Cerebellar cortex (tissue), 1 donor: ENCODE data around the gene IFNLR1.
"Not testable (repeated sequence)": the region's sequence is repeated elsewhere in the genome, so short reads cannot be mapped to it uniquely, and the experiment has no call there.

ENCODE experiments used
- DNase-seq: peaks from one replicate; pipeline ENCODE4 v3.0.0-alpha.2; 2015; ENCODE audit warnings: low spot score

IFNLR1 gene

DNA sequence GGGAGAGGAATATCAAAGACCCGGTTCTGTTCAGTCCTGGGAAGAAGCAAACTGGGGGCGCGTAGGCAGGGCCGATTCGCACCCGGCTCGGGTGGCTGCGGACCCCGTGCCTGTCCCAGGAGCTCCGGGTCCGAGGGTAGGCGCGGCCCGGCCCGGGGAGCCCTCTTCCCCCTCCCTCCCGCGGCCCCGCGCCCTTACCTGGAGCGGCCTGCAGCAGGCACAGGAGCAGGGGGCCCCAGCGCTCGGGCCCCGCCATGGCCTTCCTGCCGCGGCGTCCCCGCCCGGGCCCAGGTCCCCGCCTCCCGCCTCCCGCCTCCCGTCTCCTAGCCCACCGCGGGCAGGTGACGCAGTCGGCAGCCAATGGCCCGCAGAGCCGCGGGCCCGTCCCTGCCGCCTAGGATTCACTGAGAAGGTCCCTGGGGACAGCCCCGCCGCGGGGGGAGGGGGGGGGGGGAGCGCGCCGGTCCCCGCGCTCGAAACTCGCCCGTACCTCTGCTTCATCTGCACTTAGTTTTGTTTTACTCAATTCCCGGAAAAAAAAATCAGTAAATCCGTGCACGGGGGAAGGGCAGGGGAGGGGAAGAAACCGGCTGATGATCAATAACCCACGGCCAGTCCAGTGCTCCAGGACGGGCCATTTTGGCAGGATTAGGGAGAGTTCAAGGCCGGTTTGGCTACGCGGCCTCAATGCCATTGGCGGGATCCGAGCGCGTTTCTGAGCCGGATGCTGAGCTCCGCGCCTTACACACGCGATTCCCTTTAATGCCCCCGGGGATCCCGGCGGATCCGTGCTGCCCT, at the start of gene IFNLR1:
Gene IFNLR1 (minus strand): TSS at position 297 of the 798 bp plus-strand sequence. CDS start 41 bp downstream, at position 256.
- no peak for DNase-seq

DNA sequence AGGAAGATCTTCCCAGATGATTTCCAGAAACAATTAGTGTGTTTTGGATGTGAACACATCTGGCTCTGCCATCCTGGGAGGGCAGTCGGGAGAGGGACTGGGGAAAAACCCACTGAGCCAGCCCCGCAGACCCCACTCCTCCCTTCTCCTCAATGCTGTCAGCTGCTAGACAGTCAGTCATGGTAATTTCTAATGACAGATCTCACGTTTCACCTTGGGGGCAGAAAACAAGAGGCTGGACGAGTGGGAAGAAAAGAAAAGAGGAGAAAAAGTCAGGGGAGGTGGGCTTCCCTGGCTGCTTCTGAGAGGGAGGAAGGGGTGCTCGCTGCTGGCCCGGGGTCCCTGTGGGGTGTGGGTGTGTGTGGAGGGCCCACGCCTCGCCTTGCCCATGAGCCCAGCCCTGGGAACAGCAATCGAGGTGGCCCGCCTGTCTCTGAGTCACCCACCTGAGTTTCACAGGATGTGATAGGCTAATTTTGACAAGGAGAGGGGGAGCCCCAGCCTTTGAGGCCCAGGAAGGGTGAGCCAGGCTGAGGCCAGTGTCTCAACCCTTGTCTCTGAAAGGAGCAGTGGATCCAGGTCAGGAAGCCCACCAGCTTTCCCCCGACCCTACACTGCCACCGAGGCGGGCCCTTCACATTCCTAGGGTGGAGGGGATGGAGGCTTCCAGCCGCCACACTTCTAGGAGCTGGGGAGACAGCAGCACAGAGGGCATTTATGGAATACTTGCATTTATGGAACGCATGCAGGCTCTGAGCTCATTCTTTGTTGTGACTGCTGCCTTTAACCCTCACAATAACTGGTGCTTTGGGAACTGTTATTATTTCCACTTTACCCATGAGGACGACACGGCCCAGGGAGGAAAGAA, 49.1 kb upstream of the IFNLR1 start:
- DNase-seq: no peak

DNA sequence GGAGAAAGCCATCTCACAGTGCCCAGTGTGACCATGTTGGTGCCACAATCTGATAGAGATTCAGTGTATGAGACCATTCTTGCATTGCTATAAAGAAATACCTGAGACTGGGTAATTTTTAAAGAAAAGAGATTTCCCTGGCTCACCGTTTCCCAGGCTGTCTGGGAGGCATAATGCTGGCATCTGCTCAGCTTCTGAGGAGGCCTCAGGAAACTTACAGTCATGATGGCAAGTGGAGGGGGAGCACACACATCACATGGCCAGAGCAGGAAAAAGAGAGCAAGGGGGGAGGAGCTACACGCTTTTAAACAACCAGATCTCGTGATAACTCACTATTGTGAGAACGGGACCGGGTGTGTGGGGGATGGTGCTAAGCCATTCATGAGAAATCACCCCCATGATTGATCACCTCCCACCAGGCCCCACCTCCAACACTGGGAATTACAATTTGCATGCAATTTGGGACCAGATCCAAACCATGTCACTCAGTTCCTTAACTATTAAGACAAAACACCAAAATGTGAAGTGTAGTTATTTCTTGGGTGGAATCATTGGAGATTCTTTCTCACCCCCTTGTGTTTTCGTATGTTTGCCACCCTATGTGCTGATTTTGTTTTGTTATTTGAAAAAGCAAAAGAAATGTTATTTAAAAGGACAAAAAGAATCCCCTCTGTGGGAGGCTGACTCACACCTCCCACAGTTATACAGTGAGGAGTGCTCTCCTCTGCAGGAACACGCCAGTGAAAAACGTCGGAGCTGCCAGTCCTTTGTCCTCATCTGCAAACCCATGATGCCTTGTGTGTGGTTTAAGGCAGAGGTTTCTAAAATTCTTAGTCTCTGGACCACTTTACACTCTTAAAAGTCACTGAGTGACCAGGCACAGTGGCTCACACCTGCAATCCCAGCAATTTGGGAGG, 46.9 kb upstream of the IFNLR1 start:
- no peak for DNase-seq

DNA sequence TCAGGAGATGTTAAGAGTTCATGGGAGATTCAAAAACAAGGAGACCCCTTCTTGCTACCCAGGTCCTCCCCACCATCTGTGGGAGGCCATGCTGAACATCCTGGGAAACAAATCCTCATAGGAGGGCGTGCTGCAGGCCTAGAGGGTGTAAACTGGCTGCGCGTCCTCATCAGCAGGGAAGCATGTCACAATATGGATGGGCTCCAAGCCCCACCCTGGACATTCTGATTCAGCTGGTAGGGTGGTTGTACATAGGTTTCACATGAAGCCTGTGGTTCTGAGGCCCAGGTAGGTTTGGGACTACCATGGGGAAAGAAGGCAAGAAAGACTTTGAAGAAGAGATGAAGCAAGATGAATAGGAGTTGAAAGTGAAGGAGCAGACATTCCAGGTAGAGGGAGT, 44.6 kb upstream of the IFNLR1 start:
- DNase-seq: no peak

DNA sequence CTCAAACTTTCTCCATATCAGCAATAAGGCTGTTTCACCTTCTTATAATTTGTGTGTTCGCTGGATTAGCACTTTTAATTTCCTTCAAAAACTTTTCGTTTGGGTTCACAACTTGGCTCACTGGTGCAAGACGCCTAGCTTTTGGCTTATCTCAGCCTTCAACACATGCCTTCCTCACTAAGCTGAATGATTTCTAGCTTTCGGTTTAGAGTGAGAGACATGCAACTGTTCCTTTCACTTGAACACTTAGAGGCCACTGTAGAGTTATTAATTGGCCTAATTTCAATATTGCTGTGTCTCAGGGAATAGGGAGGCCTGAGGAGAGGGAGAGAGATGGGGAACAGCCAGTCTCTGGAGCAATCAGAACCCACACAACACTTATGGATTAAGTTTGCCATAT, 41.2 kb upstream of the IFNLR1 start:
- DNase-seq: no peak

DNA sequence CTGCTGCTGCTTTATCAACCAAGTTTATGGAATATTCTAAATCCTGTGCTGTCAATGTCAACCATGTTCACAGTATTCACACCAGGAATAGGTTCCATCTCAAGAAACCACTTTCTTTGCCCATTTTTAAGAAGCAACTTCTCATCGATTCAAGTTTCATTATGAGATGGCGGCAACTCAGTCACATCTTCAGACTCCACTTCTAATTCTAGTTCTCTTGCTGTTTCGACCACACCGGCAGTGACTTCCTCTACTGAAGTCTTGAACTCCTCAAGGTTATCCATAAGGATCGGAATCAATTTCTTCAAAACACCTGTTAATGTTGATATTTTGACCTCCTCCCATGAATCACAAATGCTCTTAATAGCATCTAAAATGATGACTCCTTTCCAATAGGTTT, 39.7 kb upstream of the IFNLR1 start:
- DNase-seq: no peak

DNA sequence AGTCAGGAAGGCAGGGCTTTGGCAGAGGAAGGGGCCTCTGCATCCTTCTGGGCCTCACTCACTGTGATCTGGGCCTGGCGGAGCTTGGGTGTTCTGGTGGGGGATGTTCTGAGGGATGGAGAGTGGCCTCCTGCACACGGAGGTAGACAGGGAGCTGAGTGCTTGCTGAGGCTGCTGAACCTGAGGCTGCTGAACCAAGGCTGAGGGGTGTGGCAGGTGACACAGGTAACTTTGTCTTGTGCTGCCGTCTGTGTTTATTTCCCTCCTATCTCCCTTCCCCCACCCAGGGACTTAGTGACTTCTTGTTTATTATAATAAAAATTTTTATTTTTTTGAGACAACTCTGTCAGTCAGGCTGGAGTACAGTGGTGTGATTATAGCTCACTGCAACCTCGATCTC, 37.7 kb upstream of the IFNLR1 start:
- no peak for DNase-seq

DNA sequence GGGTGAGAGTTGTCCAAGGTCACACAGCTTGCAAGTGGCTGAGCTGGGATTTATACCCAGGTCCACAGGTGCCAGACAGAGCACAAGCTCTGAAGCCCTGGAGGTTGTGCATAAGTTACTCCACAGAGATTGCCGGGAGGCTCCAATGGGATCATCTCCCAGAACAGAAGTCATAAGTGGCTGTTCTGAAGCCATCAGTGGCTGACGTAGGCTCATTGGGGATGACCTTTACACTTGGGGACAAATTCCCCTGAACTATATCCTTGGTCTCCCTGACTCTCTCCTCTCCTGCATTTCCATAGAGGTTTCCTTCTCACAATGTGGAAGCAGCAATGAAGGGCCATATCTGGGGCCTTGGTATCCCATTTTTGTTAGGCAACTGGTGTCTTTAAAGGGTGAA, 37.0 kb upstream of the IFNLR1 start:
- no peak for DNase-seq

DNA sequence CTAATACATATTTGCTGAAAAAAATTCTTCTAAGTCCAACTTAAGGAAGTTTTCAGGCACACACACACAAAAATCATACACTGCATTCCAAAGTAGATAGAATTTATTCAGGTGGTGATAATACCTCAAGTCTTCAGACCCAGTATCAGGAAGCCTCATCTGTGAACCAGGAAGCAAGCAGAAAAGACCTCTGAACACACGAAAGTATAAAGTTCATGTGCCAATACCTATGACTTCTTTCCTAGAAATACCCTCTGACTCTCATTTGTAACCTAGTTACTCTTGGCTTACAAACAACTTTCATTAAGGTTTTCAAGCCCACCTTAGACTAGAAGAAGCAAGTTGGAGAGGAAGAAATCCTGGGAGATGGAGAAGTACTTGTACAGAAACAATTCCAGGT, 35.7 kb upstream of the IFNLR1 start:
- no peak for DNase-seq

DNA sequence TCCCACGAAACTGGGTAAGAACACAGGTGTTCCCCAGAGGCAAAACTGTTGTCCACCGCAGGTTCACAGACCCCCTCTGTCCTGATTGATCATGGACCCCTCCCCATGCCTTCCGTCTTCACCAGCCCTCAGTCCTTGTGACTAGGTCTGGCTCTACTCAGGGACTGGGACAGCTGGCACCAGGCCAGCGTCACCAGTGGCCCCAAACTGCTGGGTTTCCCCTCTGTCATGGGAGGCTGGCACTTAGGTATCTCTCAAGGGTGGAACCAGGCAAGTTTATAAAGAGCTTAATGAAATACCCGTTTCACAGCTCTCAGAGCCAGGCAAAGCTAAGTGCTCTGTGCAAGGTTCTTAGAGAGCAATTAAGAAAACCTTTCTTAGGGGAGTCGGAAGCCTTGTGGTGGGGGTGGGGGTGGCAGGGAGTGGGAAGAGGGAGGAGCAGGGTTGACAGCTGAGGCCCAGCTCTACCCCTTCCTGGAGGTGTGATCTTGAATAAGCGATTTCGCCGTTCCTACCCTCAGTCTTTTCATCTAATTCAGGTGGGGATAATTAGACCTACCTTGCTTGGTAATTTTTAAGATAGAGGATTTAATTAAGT, 35.0 kb upstream of the IFNLR1 start:
- no peak for DNase-seq

DNA sequence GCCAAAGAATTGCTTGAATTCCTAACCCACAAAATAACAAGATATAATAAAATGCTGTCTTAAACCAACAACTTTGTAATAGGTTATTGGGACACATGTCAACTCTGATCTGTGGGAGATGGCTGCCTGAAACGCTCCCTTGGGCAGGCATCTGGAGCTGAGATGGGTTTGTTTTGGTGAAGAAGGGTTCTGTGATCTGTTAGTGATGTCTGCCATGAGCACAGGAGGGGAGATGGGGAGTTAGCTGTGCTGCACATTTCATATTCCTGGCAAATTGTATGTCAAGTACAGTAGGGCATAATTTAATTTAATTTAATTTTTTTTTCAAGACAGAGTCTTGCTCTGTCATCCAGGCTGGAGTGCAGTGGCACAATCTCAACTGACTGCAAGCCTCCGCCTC, 34.2 kb upstream of the IFNLR1 start:
- DNase-seq: no peak

DNA sequence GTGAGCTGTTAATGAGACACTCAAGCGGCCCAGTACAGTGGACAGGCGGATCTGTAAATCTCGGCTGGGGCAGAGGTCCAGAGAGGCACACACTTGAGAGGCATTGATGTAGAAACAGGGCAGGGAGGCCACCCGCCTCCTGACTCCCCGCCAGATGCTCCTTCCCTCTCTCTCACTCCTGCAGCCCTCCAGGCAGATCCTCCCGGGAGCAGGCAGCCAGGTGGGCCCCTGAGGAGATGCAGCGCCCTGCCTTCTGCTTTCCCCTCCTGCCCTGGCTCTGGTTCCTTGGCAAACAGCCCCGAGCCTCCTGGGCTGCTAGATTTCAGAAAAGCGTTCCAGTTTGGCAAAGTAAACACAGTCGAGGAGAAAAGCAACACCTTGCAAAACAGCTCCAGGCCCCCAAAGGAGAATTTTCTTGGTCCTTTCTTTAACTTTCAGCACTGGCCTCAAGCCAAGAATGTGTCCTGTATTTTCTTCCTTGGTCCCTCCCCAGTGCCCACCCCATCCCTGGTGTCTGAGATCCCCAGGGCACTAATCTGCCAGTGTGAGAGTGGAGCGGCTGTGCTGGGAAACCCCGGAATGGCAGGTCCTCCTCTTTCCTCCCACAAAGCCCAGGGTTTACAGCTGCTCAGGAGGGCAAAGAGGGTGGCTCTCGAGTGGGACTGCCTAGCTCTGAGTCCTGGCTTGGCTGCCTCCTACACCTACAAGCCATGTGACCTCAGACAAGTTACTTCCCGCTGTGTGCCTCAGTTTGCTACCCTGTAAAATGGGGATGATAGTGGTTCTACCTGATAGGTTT, 29.4 kb upstream of the IFNLR1 start:
- peak; percentile 88 for DNase-seq

DNA sequence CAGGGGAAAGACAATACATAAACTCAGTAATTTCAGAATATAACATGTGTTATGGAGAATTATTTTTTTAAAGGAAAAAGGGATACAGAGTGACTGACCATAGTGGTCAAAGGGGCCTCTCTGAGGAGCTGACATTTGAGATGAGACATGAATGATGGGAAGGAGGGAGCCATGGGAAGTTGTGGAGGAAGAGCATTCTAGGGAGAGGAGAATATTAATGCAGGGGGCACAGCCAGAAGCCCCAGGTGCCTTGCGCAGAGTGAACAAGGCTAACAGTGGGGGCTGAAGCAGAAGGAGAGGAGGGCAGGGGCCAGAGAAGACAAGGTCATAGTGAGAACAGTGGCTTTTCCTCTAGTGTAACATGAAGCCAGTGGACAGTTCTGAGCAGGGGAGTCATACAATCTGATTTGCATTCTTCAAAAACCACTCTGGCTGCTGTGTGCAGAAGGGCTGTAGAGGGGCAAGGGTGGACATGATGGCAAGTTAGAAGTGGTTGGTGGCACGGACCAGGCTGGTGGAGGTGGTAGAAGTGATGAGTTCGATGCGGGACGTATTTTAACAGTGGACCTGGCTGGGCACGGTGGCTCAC, 28.2 kb upstream of the IFNLR1 start:
- DNase-seq: no peak

DNA sequence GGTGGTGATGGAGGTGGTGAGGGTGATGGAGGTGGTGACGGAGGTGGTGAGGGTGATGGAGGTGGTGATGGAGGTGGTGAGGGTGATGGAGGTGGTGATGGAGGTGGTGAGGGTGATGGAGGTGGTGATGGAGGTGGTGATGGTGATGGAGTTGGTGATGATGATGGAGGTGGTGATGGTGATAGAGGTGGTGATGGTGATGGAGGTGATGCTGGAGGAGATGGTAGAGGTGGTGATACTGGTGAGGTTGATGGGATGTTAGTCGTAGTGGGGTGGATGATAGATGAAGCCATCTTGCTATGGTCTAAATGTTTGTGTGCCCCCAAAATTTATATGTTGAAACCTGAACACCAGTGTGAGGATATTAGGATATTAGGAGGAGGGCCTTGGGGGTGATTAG, 25.3 kb upstream of the IFNLR1 start:
- DNase-seq: no peak

DNA sequence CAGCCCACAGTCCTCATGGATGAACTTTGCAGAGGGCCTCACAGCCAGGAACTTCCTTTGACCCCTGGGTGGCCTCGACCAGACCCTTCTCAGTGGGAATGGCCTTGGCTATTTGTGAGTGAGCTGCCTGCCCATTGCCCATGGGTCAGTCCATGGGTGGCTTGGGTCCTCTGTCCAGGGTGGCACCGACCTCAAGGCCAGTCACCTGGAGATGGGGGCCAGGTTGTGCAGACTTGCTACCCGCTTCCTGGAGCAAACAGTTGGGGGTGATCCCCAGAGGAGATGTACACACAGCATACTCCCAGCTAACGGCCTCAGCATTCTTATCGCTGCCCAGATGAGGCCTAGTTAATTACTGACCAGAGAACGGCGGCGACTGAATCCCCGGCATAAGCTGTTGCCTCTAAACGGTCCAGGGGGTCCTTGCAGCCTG, 23.1 kb upstream of the IFNLR1 start:
- DNase-seq: no peak

DNA sequence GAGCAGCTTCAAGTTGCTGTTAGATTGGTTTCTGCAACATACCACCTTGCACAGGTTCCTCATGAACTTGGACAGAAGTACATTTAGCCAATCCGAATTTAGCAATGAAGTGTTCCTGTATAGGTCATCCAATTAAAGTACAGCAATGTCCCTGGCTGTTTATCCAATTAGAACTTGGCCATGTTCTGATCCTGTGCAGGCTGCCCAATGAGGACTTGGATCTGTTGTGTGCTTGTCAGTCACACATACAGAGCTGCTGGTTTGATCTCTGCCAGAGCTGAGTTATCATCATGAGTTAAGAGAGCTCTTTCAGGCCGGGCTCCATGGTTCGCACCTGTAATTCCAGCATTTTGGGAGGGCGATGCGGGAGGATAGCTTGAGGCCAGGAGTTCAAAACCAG, 22.0 kb upstream of the IFNLR1 start:
- DNase-seq: no peak

DNA sequence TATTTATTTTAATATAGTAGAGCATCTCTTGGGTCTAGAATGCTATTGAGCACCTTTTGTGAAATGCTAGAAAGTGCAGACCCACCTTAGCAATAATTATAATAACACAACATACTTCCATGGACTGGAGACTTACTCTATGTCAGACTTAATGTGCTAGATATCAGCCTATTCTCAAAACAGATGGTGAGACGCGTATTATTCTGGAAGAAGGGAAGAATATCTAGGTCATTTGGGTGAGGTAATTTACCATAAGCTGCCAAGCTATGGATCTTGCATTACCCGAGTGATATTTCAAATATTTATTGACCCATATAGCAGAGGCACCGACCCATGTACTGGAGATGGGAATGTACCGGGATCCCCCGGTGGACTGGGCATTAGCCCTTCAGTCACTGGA, 20.6 kb upstream of the IFNLR1 start:
- DNase-seq: peak; percentile 64

DNA sequence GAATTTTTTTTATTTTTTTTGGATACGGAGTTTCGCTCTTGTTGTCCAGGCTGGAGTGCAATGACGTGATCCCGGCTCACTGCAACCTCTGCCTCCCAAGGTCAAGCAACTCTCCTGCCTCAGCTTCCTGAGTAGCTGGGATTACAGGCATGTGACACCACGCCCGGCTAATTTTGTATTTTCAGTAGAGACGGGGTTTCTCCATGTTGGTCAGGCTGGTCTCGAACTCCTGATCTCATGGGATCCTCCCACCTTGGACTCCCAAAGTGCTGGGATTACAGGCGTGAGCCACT, 20.3 kb upstream of the IFNLR1 start:
- not testable (repeated sequence) for DNase-seq

DNA sequence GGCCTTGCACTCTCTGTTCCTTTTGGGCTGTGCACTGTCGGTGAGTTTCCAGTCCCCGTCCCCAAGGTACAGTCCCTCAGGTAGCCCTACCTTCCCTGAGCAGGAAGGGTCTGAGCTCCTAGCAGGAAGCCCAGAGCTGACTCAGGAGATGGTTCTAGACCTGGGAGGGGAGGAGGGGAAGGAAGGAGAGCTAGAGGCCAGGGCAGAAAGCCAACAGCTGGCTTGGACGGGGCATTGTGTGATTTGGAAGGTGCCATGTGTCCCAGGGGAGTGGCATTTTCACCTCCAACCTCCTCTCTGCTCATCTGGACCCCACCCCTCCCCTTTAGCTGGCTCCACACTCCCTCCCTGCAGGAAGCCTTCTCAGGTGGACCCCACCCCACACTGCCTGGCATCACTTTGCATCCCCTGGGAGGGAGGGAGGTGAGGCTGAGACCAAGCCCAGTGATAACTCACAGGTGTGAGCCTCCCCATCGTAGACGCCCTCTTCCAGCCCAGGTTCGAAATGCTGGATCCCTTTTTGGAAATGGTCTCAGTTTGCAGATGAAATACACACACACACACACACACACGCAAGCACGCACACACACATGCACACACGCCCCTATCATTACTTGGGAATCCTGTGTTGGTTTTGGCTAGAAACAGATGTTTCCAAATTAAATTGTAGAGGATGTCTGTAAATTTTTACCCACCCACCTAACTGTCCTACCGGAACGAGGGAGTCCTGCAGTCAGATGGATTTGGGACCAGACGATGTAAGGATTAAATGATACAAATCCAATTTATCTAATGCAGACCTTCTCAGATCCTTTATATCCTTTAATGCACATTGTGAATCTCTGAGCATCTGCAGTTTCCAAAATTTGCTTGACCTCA, 19.7 kb upstream of the IFNLR1 start:
- DNase-seq: no peak

DNA sequence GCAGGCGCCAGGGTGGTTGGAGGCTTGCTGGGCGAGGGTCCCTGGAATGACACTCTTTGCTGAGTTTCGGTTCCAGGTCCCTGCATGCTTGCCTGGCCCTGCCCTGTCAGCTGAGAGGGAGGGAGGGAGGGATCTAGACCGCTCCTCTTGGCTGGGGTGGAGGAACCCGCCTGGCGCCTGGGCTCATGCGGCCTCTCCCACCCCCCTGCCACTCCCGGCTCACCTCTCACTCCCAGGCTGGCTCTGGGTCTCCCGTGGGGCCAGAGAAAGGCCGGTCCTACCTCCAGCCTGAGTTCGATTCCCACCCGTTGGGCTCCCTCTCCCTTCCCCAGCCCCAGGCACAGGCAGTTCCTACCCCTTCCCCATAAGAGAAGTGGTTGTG, 19.0 kb upstream of the IFNLR1 start:
- DNase-seq: no peak
